Measurements from ENCODE around the gene SIL1. TPM values are rescaled to one million over a fixed set of nuclear protein-coding genes. Genes with fewer than 3 reads are reported as not detected.
A peak's percentile ranks its signal among the peaks of the same experiment; 100 is the strongest.

The SIL1 gene
- total RNA-seq, 2 donors from 2014 or later = 17.2 to 20.2 TPM

GRCh38 chr5:138972836-138973235 is 225.3 kb downstream of the SIL1 start:
- Histone ChIP-seq H3K27ac (ENCODE audit: low read depth, low read length) (no peak overlapping the region), H3K4me1 (ENCODE audit: control insufficient read depth, insufficient read depth, low read length) (peaks cover 11% of the 10 kb centered on the region), H3K27me3 (ENCODE audit: control insufficient read depth, insufficient read depth, low read length, poor library complexity, severe bottlenecking) (no peaks in the 10 kb centered on the region), H3K9ac (ENCODE audit: extremely low read depth, low read length, poor library complexity, severe bottlenecking) (no peak overlapping the region), H3K36me3 (ENCODE audit: control insufficient read depth, insufficient read depth, low read length) (no peaks in the 10 kb centered on the region), H3K9me3 (ENCODE audit: control insufficient read depth, low read length) (no peaks in the 10 kb centered on the region), H3K4me3 (ENCODE audit: low read length) (no peak overlapping the region)
- Mint-ChIP-seq H3K9me3 (no peaks in the 10 kb centered on the region), H3K27ac (peak overlapping the region; percentile 4), H3K36me3 (ENCODE audit: low read depth) (no peaks in the 10 kb centered on the region), H3K27me3 (ENCODE audit: insufficient read depth) (no peaks in the 10 kb centered on the region), H3K4me1 (peaks cover 46% of the 10 kb centered on the region), H3K4me3 (no peak overlapping the region)
- peak; percentile 64 for TF ChIP-seq CTCF (conservative IDR thresholded peaks at IDR 0.05)
- DNase-seq = peak; percentile 73
- WGBS, 2 experiments (ENCODE audit: insufficient coverage in 1 of 2, insufficient read length in 1 of 2) = 86 to 95% methylated on average over 3 to 4 of the region's 4 CpGs

GRCh38 chr5:138972230-138972629 is 225.9 kb downstream of the SIL1 start:
- no peaks in the 10 kb centered on the region for H3K9me3 ChIP-seq (ENCODE audit: control insufficient read depth, low read length)
- H3K4me1 Mint-ChIP-seq = peaks cover 41% of the 10 kb centered on the region

GRCh38 chr5:138969323-138970002 is 228.7 kb downstream of the SIL1 start:
- Histone ChIP-seq H3K36me3 (ENCODE audit: control insufficient read depth, insufficient read depth, low read length) (no peaks in the 10 kb centered on the region), H3K27ac (ENCODE audit: low read depth, low read length) (no peak overlapping the region), H3K9ac (ENCODE audit: extremely low read depth, low read length, poor library complexity, severe bottlenecking) (no peak overlapping the region), H3K4me1 (ENCODE audit: control insufficient read depth, insufficient read depth, low read length) (peaks cover 17% of the 10 kb centered on the region), H3K4me3 (ENCODE audit: low read length) (no peak overlapping the region), H3K27me3 (ENCODE audit: control insufficient read depth, insufficient read depth, low read length, poor library complexity, severe bottlenecking) (no peaks in the 10 kb centered on the region), H3K9me3 (ENCODE audit: control insufficient read depth, low read length) (no peaks in the 10 kb centered on the region)
- Mint-ChIP-seq H3K9me3 (no peaks in the 10 kb centered on the region), H3K4me3 (no peak overlapping the region), H3K36me3 (ENCODE audit: low read depth) (no peaks in the 10 kb centered on the region), H3K4me1 (peaks cover 46% of the 10 kb centered on the region), H3K27ac (no peak overlapping the region), H3K27me3 (ENCODE audit: insufficient read depth) (no peaks in the 10 kb centered on the region)
- no peak for DNase-seq
- 92 to 100% methylated on average over 3 to 5 of the region's 5 CpGs for WGBS, 2 experiments (ENCODE audit: insufficient coverage in 1 of 2, insufficient read length in 1 of 2)
- TF ChIP-seq CTCF (conservative IDR thresholded peaks at IDR 0.05) = no peak

More at GRCh38 chr5:138972230-138972629, 225.9 kb downstream of the SIL1 start:
- Histone ChIP-seq H3K4me1 (ENCODE audit: control insufficient read depth, insufficient read depth, low read length) (peaks cover 9% of the 10 kb centered on the region), H3K9ac (ENCODE audit: extremely low read depth, low read length, poor library complexity, severe bottlenecking) (no peak overlapping the region), H3K27me3 (ENCODE audit: control insufficient read depth, insufficient read depth, low read length, poor library complexity, severe bottlenecking) (no peaks in the 10 kb centered on the region), H3K27ac (ENCODE audit: low read depth, low read length) (no peak overlapping the region), H3K36me3 (ENCODE audit: control insufficient read depth, insufficient read depth, low read length) (no peaks in the 10 kb centered on the region), H3K4me3 (ENCODE audit: low read length) (no peak overlapping the region)
- peak; percentile 38 for DNase-seq
- H3K36me3 Mint-ChIP-seq (ENCODE audit: low read depth) = no peaks in the 10 kb centered on the region
- WGBS, 2 experiments (ENCODE audit: insufficient coverage in 1 of 2, insufficient read length in 1 of 2) = 92 to 100% methylated on average over 1 of the region's 1 CpG
- H3K4me3 Mint-ChIP-seq = no peak overlapping the region
- H3K9me3 Mint-ChIP-seq = no peaks in the 10 kb centered on the region
- no peak for TF ChIP-seq CTCF (conservative IDR thresholded peaks at IDR 0.05)
- H3K27me3 Mint-ChIP-seq (ENCODE audit: insufficient read depth) = no peaks in the 10 kb centered on the region
- H3K27ac Mint-ChIP-seq = peak overlapping the region; percentile 4

Data from endodermal cell (in vitro differentiated cells).